ENCODE results near the gene SAMD4B. TPM values are rescaled to one million over a fixed set of nuclear protein-coding genes. Genes with fewer than 3 reads are reported as not detected.
A peak's percentile ranks its signal among the peaks of the same experiment; 100 is the strongest.
"Not testable (repeated sequence)": the region's sequence is repeated elsewhere in the genome, so short reads cannot be mapped to it uniquely, and the experiment has no call there.

SAMD4B gene
- 20.1 and 100 TPM in 2 replicates for total RNA-seq

GRCh38 chr19:39341719-39342604, at the start of gene SAMD4B:
TSS of gene SAMD4B (plus strand) at chr19:39342421. CDS start at chr19:39356894, 14,473 bp downstream.
- DNase-seq (ENCODE audit: low read depth), result peak; percentile 84

- DNase-seq (ENCODE audit: low read depth), result no peak
These were observed 48.8 kb upstream of the SAMD4B start for GRCh38 chr19:39293394-39293793.

- peak; percentile 8 for DNase-seq (ENCODE audit: low read depth)
These were observed 46.1 kb upstream of the SAMD4B start, which contains the start of gene IFNL1 for GRCh38 chr19:39296055-39296645. TSS of gene IFNL1 (plus strand) at chr19:39296407. CDS start at chr19:39296422, 15 bp downstream.

- DNase-seq (ENCODE audit: low read depth), result no peak
These were observed 45.3 kb upstream of the SAMD4B start for GRCh38 chr19:39296906-39297305.

DNA sequence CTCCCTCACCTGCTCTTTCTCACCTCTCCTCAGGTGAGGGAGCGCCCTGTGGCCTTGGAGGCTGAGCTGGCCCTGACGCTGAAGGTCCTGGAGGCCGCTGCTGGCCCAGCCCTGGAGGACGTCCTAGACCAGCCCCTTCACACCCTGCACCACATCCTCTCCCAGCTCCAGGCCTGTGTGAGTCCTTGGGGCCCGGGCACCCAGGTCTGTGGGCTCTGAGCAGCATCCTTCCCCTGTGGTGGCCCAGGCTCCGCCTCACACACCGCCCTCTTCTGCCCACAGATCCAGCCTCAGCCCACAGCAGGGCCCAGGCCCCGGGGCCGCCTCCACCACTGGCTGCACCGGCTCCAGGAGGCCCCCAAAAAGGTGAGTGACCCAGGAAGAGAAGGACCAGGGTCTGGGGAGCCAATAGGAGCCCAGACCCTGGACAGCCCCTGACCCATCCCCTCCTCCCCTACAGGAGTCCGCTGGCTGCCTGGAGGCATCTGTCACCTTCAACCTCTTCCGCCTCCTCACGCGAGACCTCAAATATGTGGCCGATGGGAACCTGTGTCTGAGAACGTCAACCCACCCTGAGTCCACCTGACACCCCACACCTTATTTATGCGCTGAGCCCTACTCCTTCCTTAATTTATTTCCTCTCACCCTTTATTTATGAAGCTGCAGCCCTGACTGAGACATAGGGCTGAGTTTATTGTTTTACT, 44.1 kb upstream of the SAMD4B start:
- DNase-seq (ENCODE audit: low read depth), result no peak

DNA sequence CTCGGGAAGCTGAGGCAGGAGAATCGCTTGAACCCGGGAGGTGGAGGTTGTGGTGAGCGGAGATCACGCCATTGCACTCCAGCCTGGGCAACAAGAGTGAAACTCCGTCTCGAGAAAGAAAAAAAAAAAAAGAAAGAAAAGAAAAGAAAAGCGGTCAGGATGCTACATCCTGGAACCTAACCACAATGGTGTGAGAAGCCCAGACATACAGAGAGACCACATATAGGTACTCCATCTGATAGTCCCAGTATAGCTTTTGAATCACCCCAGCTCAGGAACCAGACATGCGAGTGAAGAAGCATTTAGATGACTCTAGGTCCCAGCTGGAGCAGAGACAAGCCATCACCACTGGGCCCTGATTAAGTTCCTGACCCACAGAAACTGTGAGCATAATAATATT, 42.8 kb upstream of the SAMD4B start:
- no peak for DNase-seq (ENCODE audit: low read depth)

DNA sequence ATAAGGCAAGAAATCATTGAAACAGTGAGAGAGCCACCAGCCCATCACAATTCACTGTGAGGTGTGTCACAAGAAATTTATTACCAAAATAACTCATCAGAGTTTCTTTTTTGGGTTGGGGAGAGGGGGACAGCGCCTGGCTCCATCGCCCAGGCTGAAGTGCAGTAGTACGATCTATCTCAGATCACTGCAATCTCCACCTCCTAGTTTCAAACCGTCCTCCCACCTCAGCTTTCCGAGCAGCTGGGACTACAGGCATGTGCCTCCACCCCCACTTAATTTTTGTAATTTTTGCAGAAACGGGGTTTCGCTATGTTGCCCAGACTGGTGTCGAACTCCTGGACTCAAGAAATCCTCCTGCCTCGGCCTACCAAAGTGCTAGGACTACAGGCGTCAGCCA, 42.4 kb upstream of the SAMD4B start:
- DNase-seq (ENCODE audit: low read depth), result no peak

- no peak for DNase-seq (ENCODE audit: low read depth)
These were observed 41.2 kb upstream of the SAMD4B start for GRCh38 chr19:39301021-39301420.

GRCh38 chr19:39301562-39301961, 40.7 kb upstream of the SAMD4B start:
- no peak for DNase-seq (ENCODE audit: low read depth)

GRCh38 chr19:39303373-39304184, 38.6 kb upstream of the SAMD4B start:
- DNase-seq (ENCODE audit: low read depth), result no peak

DNA sequence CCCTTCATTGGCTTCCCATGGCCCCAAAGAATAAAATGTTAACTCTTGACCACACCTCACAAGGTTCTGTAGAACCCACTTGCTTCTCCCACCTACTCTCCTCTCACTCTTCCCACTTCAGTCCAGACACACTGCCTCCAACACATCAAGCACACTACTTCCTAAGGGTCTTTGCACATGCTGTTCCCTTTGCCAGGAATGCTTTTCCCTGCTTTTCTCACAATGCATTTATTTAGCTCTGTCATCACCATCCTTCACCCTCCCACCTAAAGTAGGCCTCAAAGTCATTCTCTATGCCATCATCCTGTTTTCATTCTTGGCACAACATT, 38.1 kb upstream of the SAMD4B start:
- no peak for DNase-seq (ENCODE audit: low read depth)

GRCh38 chr19:39304701-39305571, 37.3 kb upstream of the SAMD4B start:
- no peak for DNase-seq (ENCODE audit: low read depth)

- DNase-seq (ENCODE audit: low read depth), result no peak
These were observed 36.1 kb upstream of the SAMD4B start for GRCh38 chr19:39306075-39306474.

DNA sequence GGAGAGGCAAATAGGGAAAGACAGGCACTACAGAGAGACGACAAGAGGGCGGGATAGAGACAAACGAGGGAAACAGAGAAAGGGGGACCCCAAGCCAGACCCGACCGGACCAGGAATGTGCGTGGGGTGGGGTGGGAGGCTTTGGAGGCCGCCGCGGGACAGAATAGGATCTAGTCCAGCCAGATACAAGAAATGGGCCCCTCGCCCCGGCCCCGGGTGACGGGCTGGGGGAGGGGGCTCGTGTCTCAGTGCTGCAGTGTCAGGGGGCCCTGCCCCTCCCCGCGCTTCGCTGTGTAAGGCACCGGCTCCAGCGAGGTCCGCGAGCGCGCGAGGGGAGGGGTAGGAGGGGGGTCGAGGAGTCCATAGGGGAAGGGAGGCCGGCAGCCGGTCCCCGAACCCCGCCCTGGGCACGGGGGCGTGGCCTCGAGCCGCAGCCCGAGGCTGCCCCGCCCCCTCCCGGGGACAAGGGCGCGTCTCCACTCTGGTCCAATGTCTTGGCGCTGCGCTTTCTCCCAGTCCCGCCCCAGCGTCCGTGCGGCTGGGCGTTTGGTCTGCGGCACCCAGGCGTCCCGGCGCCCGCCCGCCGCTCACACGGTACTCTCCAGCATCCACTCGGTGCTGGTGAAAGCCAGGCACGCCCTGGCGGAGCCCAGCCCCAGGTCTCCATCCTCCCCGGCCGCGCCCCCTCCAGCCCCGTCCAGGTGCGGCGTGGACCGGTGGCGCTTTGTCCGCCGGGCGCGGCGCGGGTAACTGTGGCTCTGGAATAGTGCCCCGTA, 35.0 kb upstream of the SAMD4B start:
- no peak for DNase-seq (ENCODE audit: low read depth)

GRCh38 chr19:39307822-39308530, 34.2 kb upstream of the SAMD4B start:
- no peak for DNase-seq (ENCODE audit: low read depth)

DNA sequence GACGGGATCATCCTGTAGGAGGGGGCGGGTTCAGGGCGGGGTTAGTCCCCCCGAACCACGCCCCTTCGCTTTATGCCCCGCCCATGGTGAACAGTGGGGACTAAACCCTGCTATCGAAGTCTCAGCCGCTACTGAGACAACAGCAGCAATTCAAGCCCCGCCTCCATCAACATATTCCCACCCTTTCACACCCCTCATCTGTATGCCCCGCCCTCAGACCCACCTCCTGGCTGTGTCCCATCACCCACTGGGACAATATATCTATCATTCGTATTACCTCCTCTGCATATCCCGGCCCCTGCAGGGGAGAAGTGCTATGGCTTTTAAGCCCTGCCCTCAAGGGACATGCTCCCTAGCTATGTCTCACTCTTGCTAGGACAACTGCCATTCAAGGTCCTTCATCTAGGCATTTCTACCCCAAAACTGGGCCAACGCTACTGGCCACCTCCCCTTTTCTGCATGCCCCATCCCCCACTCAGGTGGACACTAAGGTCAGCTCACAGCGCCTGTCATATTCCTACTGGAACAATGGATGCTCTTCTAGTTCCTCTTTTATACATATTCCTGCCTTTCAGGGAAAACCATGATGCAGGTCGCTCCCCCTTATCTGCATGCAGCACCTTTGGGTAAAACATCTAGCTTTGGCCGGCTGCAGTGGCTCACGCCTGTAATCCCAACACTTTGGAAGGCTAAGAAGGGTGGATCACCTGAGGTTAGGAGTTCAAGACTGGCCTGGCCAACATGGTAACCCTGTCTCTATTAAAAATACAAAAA, 33.5 kb upstream of the SAMD4B start:
- DNase-seq (ENCODE audit: low read depth), result no peak

DNA sequence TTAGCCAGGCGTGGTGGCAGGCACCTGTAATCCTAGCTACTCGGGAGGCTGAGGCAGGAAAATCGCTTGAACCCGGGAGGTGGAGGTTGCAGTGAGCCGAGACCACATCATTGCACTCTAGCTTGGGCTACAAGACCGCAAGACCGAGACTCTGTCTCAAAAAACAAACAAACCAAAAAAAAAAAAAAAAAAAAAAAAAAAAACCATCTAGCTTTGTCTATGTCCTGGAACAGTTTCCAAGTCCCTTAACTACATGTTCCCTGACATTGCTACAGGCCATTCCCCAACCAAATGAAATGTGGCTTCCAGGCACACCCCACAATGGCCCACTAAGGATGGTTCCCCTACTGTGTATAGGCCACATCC, 32.9 kb upstream of the SAMD4B start:
- not testable (repeated sequence) for DNase-seq (ENCODE audit: low read depth)

GRCh38 chr19:39310558-39311311, 31.5 kb upstream of the SAMD4B start:
- no peak for DNase-seq (ENCODE audit: low read depth)

Measured in renal cortical epithelial cell (primary cell).